Measurements from ENCODE around the gene CACNA1H. TPM values are rescaled to one million over a fixed set of nuclear protein-coding genes. Genes with fewer than 3 reads are reported as not detected.

The CACNA1H gene
- total RNA-seq, 2 donors from 2014 or later = 0.48 to 0.79 TPM

DNA sequence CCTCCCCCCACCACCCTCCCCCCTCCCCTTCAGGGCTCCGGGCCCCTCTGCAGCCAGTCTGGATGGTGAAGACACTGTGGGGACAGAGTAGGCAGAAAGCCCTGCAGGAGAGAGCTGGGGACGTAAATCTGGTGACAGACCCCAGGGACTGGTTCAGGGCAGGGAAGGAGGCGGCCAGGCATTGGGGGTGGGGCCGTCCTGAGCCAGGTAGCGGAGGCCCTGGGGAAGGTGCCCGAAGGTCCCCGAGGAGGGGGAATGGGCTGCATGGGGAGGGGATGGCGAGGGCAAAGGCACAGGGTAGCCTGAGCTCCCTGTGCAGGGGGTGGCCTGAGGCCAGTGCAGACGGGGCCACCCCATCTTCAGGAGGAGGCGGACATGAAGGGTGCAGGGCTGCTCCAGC, 26.3 kb upstream of the CACNA1H start:
- ATAC-seq (replicated peaks in 1 of 2) (no peak), DNase-seq (no peak)
- H3K36me3 Mint-ChIP-seq (ENCODE audit: insufficient read depth in 2 of 2) = no peaks in the 10 kb centered on the region
- no peak overlapping the region for H3K27ac Mint-ChIP-seq
- no peak overlapping the region for H3K4me3 Mint-ChIP-seq
- no peaks in the 10 kb centered on the region for H3K9me3 Mint-ChIP-seq
- no peaks in the 10 kb centered on the region for H3K4me1 Mint-ChIP-seq (ENCODE audit: low read depth)
- no peaks in the 10 kb centered on the region for H3K27me3 Mint-ChIP-seq (ENCODE audit: low read depth)

- ATAC-seq (replicated peaks in 1 of 2) (no peak), DNase-seq (no peak)
- H3K4me3 Mint-ChIP-seq = no peak overlapping the region
- no peaks in the 10 kb centered on the region for H3K9me3 Mint-ChIP-seq
- H3K36me3 Mint-ChIP-seq (ENCODE audit: insufficient read depth in 2 of 2) = no peaks in the 10 kb centered on the region
- no peaks in the 10 kb centered on the region for H3K27me3 Mint-ChIP-seq (ENCODE audit: low read depth)
- no peaks in the 10 kb centered on the region for H3K4me1 Mint-ChIP-seq (ENCODE audit: low read depth)
- no peak overlapping the region for H3K27ac Mint-ChIP-seq
Measured at GRCh38 chr16:1127101-1127500, 25.8 kb upstream of the CACNA1H start.

- DNase-seq (no peak), ATAC-seq (replicated peaks in 1 of 2) (no peak)
- no peaks in the 10 kb centered on the region for H3K4me1 Mint-ChIP-seq (ENCODE audit: low read depth)
- no peak overlapping the region for H3K27ac Mint-ChIP-seq
- H3K27me3 Mint-ChIP-seq (ENCODE audit: low read depth) = no peaks in the 10 kb centered on the region
- no peaks in the 10 kb centered on the region for H3K36me3 Mint-ChIP-seq (ENCODE audit: insufficient read depth in 2 of 2)
- no peaks in the 10 kb centered on the region for H3K9me3 Mint-ChIP-seq
- H3K4me3 Mint-ChIP-seq = no peak overlapping the region
Measured at GRCh38 chr16:1127971-1128715, 24.8 kb upstream of the CACNA1H start.

GRCh38 chr16:1129106-1129960, 23.6 kb upstream of the CACNA1H start:
- no peak for ATAC-seq (replicated peaks in 1 of 2)
- Mint-ChIP-seq H3K4me3 (no peak overlapping the region), H3K4me1 (ENCODE audit: low read depth) (no peaks in the 10 kb centered on the region), H3K27ac (no peak overlapping the region), H3K27me3 (ENCODE audit: low read depth) (no peaks in the 10 kb centered on the region), H3K9me3 (no peaks in the 10 kb centered on the region), H3K36me3 (ENCODE audit: insufficient read depth in 2 of 2) (no peaks in the 10 kb centered on the region)
- DNase-seq = no peak

DNA sequence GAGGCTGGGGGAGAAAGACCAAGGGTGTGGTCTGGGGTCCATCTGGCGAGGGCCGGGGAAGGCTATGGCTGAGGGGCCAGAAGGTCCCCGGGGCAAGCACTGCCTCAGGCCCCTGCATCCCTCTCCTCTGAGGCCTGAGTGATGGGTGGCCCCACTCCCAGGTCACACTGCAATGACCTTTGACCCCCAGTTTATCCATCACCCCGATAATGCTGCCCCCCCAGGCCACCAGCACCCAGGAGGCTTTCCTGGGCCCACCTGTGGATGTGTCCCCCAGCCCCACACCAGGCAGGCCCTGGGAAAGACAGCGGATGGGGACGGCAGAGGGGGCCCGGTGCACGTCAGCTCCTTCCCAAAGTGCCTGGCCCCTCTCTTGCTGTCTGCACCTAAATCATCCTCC, 22.5 kb upstream of the CACNA1H start:
- Mint-ChIP-seq H3K36me3 (ENCODE audit: insufficient read depth in 2 of 2) (no peaks in the 10 kb centered on the region), H3K4me1 (ENCODE audit: low read depth) (no peaks in the 10 kb centered on the region), H3K27ac (no peak overlapping the region), H3K27me3 (ENCODE audit: low read depth) (no peaks in the 10 kb centered on the region), H3K9me3 (no peaks in the 10 kb centered on the region), H3K4me3 (no peak overlapping the region)
- DNase-seq (no peak), ATAC-seq (replicated peaks in 1 of 2) (no peak)

- no peak for ATAC-seq (replicated peaks in 1 of 2)
- DNase-seq = no peak
- H3K27ac Mint-ChIP-seq = no peak overlapping the region
- no peaks in the 10 kb centered on the region for H3K36me3 Mint-ChIP-seq (ENCODE audit: insufficient read depth in 2 of 2)
- no peaks in the 10 kb centered on the region for H3K9me3 Mint-ChIP-seq
- no peaks in the 10 kb centered on the region for H3K27me3 Mint-ChIP-seq (ENCODE audit: low read depth)
- H3K4me1 Mint-ChIP-seq (ENCODE audit: low read depth) = no peaks in the 10 kb centered on the region
- H3K4me3 Mint-ChIP-seq = no peak overlapping the region
Measured at GRCh38 chr16:1131378-1131994, 21.4 kb upstream of the CACNA1H start.

DNA sequence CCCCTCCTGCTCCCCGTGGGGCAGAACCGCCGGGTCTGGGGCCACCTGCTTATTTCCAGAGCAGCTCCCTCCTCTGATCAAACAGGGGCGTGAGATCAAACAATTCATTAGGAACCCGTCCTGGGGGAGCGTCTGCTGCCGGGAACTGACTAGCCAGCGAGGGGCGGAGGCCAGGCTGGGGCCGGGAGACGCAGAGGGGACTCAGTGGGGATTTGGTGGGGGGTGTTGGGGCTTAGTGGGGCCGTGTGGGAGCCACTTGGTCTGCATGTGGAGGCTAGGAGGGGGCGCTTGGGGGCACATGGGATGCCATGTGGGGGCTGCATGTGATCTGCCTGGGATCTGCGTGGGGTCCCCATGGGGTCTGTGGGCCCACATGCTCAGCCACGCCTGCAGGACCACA, 20.5 kb upstream of the CACNA1H start:
- no peaks in the 10 kb centered on the region for H3K27me3 Mint-ChIP-seq (ENCODE audit: low read depth)
- no peak overlapping the region for H3K27ac Mint-ChIP-seq
- H3K9me3 Mint-ChIP-seq = no peaks in the 10 kb centered on the region
- no peak for DNase-seq
- no peaks in the 10 kb centered on the region for H3K4me1 Mint-ChIP-seq (ENCODE audit: low read depth)
- H3K36me3 Mint-ChIP-seq (ENCODE audit: insufficient read depth in 2 of 2) = no peaks in the 10 kb centered on the region
- H3K4me3 Mint-ChIP-seq = no peak overlapping the region
- no peak for ATAC-seq (replicated peaks in 1 of 2)

DNA sequence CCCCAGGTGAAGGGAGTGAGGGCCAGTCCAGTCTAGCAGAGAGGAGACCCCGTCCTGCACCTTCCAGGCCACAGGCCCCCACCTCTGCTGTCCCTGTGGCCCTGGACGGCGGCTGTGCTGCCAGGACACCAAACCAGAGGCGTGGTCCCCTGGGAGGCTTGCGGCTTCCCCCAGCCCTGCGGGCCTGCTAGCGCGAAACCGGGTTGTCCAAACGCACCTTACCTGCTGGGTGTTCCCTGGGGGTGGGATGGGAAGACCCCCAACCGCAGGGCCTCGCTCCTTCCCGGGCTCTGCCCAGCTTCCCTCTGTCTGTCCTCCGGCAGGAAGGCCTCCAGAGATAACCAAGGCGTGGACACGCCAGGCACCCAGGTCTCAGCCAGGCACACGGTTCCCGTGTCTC, 19.6 kb upstream of the CACNA1H start:
- Mint-ChIP-seq H3K4me3 (no peak overlapping the region), H3K36me3 (ENCODE audit: insufficient read depth in 2 of 2) (no peaks in the 10 kb centered on the region), H3K27ac (no peak overlapping the region), H3K9me3 (no peaks in the 10 kb centered on the region), H3K4me1 (ENCODE audit: low read depth) (no peaks in the 10 kb centered on the region), H3K27me3 (ENCODE audit: low read depth) (no peaks in the 10 kb centered on the region)
- no peak for ATAC-seq (replicated peaks in 1 of 2)
- DNase-seq = no peak

GRCh38 chr16:1133810-1134520, 18.9 kb upstream of the CACNA1H start:
- Mint-ChIP-seq H3K36me3 (ENCODE audit: insufficient read depth in 2 of 2) (no peaks in the 10 kb centered on the region), H3K27me3 (ENCODE audit: low read depth) (no peaks in the 10 kb centered on the region), H3K4me1 (ENCODE audit: low read depth) (no peaks in the 10 kb centered on the region), H3K27ac (no peak overlapping the region), H3K9me3 (no peaks in the 10 kb centered on the region), H3K4me3 (no peak overlapping the region)
- DNase-seq = no peak
- no peak for ATAC-seq (replicated peaks in 1 of 2)

DNA sequence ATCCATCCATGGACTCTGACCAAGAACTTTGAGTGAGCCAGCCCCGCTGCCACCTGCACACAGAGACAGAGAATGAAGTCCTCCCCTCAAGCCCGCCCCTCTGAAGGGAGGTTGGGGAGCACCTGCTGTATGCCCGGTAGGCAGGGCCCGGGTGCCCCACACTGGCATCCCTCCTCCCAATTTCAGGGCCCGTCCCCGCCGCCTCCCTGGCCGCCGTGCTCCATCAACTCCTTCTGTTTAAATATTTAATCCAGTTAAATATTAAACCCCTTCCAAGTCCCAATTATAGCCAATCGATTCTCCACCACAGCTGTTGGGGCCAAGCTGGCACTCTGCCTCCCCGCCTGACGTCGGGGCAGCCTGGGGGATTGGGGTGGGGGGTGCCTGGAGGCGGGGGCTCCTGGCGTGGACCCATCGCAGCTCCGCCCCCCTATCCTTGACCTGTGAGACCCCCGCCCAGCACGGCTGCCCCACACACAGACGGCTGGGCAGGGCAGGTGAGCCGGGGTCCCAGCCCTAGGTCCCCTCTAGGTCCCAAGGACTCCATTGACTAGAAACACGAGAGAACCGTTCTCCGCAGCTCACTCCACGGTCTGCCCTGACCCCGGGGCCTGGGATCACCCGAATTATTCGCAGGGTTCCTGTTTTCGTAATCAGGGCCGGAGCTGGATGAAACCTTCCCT, 18.0 kb upstream of the CACNA1H start:
- no peaks in the 10 kb centered on the region for H3K36me3 Mint-ChIP-seq (ENCODE audit: insufficient read depth in 2 of 2)
- H3K27ac Mint-ChIP-seq = no peak overlapping the region
- H3K9me3 Mint-ChIP-seq = no peaks in the 10 kb centered on the region
- H3K4me3 Mint-ChIP-seq = no peak overlapping the region
- no peaks in the 10 kb centered on the region for H3K4me1 Mint-ChIP-seq (ENCODE audit: low read depth)
- ATAC-seq (replicated peaks in 1 of 2) (no peak), DNase-seq (no peak)
- H3K27me3 Mint-ChIP-seq (ENCODE audit: low read depth) = no peaks in the 10 kb centered on the region

DNA sequence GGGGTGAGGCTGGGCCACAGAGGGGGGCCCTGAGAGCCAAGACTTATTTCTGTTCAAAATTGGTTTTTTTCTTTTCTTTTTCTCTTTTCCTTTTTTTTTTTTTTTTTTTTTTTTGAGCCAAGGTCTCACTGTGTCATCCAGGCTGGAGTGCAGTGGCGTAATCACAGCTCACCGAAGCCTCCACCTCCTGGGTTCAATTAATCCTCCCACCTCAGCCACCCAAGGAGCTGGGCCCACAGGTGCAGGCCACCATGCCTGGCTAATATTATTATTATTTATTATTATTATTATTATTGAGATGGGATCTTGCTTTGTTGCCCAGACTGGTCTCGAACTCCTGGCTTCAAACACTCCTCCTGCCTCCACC, 17.5 kb upstream of the CACNA1H start:
- Mint-ChIP-seq H3K4me3 (no peak overlapping the region), H3K27me3 (ENCODE audit: low read depth) (no peaks in the 10 kb centered on the region), H3K9me3 (no peaks in the 10 kb centered on the region), H3K36me3 (ENCODE audit: insufficient read depth in 2 of 2) (no peaks in the 10 kb centered on the region), H3K4me1 (ENCODE audit: low read depth) (no peaks in the 10 kb centered on the region), H3K27ac (no peak overlapping the region)
- DNase-seq (no peak), ATAC-seq (replicated peaks in 1 of 2) (no peak)

DNA sequence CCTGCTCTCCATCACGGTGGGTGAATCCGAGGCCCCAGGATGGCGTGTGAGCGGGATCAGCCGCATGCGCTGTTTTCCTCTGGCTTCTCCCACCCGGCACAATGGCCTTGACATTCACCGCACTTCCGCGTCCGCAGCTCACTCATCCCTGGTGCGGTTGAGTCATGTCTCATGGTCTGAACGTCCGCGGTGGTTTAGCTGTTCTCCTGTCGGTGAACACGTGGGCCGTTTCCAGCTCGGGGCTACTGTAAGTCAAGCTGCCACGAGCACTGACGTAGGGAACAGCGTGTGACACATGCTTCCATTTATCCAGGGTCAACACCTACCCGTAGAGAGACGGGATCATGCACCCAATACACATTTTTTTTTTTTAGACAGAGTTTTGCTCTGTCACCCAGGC, 15.3 kb upstream of the CACNA1H start:
- H3K9me3 Mint-ChIP-seq = no peaks in the 10 kb centered on the region
- H3K4me3 Mint-ChIP-seq = no peak overlapping the region
- DNase-seq (no peak), ATAC-seq (replicated peaks in 1 of 2) (no peak)
- no peak overlapping the region for H3K27ac Mint-ChIP-seq
- H3K4me1 Mint-ChIP-seq (ENCODE audit: low read depth) = no peaks in the 10 kb centered on the region
- H3K27me3 Mint-ChIP-seq (ENCODE audit: low read depth) = no peaks in the 10 kb centered on the region
- H3K36me3 Mint-ChIP-seq (ENCODE audit: insufficient read depth in 2 of 2) = no peaks in the 10 kb centered on the region
